ENCODE results near the gene FAM114A2.
A peak's percentile ranks its signal among the peaks of the same experiment; 100 is the strongest.
"Not testable (repeated sequence)": the region's sequence is repeated elsewhere in the genome, so short reads cannot be mapped to it uniquely, and the experiment has no call there.

FAM114A2 gene

DNA sequence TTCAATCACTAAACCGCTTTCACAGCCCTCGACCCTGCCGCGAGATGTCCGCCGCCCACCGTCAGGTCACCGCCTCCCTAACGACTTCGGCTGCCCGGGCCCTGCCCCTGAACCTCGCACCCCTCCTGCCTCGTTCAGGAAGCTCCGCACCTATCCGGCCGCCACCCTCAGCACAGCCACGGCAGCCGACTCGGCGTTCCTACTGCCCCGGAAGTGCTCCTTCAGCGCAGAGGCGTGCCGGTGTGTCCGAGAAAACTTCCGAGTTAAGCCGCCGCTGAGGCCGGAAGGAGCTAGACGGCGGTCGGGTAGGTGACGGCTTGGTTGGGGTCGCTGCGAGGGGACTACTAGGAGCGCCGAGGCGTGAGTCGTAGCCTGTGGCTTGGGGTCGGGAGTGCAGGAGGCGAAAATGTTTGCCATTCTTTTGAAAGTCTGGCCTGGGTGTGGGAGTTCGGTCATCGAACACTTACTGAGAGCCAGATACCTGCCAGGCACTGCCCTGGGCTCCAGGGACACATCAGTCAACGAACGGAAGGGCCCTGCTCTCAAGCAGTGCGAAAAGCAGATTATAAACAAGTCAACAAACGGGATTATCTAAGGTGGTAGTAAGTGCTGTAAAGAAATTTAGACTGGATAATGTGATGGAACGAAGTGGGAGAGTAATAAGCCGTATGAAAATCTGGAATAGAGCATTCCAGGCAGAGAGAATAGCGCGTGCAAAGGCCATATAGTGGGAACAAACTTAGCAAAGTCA is at the start of gene FAM114A2, which contains the start of gene MFAP3:
Gene FAM114A2, minus strand, starts transcription at position 204 of the 751 bp plus-strand sequence. CDS start 3,957 bp downstream, outside the sequence.
Gene MFAP3, plus strand, starts transcription at position 261 of the 751 bp plus-strand sequence. CDS start 10,756 bp downstream, outside the sequence.
- DNase-seq = peak; percentile 77

- DNase-seq = no peak
Measured at GRCh38 chr5:154087260-154087659, 48.5 kb upstream of the FAM114A2 start.

GRCh38 chr5:154086641-154087040 is 47.9 kb upstream of the FAM114A2 start:
- no peak for DNase-seq

- no peak for DNase-seq
Measured at GRCh38 chr5:154086146-154086545, 47.4 kb upstream of the FAM114A2 start.

DNA sequence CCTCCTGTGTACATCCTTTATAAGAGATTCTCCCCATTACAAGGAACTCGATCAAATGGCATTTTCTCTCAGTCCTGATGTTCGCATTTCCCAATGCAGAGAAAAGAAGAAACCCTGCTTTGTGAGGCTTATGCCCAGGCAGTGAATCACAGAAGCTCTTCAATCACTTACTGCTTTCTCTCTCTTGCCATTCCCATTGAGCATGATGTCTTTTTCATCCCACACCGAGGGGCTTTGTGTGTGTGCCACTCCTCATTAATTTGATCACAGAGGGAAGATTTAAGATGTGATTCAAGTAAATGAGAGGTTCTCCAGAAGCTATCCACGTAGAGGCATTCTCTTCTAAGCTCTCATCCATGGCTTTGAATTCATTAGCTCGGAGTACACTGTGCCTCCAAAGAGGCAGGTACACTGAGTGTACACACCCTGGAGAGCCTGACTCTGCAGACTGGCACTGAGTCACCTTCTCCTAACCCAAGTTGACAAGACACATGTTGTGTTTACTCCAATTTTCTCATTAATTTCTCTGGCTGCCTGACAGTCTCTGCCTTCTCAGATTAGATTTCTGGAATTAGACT is 45.4 kb upstream of the FAM114A2 start:
- DNase-seq = no peak

- DNase-seq = no peak
Measured at GRCh38 chr5:154081246-154081645, 42.5 kb upstream of the FAM114A2 start.

DNA sequence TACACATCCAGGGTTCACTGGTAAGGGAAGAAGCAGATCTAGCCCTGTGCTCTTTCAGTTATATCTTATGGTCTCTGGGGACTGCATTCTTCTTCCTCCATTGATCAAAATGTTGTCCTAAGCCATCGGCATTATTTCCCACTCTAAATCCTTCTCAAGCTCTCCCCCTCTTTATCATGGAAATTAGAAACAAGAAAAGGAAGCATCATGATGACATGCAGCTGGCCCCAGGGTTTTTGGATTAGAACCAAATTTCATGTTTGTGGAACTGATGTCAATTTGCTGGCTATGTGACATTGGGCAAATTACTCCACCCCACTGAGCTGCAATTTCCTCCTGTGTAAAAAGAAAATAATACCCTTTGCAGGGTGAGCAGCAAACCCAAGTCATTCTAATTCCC is 39.6 kb upstream of the FAM114A2 start:
- no peak for DNase-seq

DNA sequence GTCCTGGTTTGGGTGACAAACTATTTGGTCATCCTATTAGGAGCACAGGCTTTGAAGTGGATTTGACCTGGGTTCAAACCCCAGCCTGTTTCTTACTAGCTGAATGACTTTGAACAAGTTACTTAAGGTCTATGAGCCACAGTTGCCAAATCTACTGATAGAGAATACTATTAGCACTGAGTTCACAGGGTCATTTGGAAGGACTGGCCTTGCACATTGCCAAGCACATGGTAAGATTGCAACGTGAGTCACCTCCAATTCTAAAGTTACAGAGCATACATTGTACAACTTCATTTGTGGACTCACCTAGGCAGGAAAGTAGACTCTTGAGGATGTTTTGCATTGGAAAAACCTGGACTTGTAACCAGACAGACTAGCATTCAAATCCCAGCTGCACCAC is 39.0 kb upstream of the FAM114A2 start:
- no peak for DNase-seq

GRCh38 chr5:154076240-154076922 is 37.7 kb upstream of the FAM114A2 start:
- no peak for DNase-seq

- DNase-seq = peak; percentile 72
Measured at GRCh38 chr5:154072414-154073171, 33.9 kb upstream of the FAM114A2 start.

GRCh38 chr5:154071799-154072413 is 33.2 kb upstream of the FAM114A2 start:
- DNase-seq = no peak

GRCh38 chr5:154069854-154070253 is 31.1 kb upstream of the FAM114A2 start:
- DNase-seq = not testable (repeated sequence)

GRCh38 chr5:154065971-154066370 is 27.3 kb upstream of the FAM114A2 start:
- no peak for DNase-seq

DNA sequence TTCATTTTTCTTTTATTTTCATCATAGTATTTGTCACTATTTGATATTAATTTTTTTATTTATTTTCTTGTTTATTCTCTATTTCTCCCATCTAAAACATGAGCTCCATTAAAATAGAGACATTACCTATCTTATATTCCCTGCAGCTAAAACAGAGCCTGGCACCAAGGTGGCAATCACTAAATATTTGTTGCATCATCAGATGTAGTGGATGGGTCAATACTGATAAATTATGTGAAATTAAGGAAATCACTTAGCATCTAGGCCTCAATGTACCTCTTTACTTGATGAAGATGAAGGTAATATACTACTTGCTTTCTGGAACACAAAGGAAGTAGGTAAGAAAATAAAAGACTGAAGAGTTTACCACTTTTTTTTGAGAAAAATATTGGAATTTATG is 24.7 kb upstream of the FAM114A2 start:
- DNase-seq = no peak

DNA sequence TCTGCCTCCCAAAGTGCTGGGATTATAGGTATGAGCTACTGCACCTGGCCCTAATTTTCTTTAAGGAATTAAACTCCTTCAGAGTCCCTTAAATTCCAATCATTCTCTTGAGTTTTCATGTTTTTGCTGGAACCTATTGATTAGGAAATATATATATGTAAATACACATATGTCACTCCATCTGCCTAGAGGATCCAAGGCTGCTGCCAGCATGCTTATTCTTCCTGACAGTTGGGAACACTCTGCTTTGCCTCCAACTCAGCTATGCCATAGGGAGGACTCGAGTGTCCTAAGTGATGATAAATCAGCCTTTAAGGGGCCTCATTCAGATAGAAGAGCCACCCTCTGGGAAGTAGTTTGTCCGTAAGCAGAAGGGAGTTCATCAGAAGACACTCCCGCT is 21.9 kb upstream of the FAM114A2 start:
- no peak for DNase-seq

DNA sequence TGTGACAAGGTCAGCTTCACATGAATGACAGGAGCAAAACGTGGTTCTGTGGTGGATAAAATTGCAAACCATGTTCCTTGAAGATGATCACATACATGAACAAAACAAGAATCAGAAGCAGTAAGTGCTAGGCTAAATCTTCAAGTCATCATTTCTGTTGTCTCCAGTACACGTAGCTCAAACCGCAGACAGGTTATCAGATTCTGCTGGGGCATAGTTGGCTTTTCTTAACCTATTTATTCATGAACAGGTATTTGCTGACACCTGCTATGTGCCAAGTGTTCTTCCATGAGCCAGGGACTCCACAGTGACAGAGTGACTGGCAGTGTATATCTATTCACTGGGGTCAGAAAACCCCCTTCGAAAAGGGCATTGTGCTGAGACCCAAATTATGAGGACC is 20.9 kb upstream of the FAM114A2 start:
- no peak for DNase-seq

GRCh38 chr5:154059039-154059430 is 20.3 kb upstream of the FAM114A2 start:
- no peak for DNase-seq

- no peak for DNase-seq
Measured at GRCh38 chr5:154058055-154059038, 19.6 kb upstream of the FAM114A2 start.

DNA sequence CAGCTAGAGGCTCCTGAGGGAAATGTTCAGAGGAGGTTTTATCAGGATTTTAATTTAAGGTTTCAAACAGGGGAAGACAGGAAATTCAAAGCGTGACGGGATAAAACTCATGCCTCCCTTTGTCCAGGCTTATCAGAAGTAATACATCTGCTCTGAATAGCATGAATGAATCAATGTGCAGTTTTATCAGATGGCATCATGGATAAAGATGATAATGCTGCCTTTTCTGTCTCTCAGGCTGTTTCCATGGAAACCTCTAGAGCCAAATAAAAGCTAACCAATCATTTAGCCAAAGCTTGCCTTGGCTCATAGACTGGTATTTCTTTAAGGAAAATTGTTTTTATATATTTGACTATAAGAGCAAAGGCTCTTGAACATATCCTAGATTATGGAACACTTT is 16.5 kb upstream of the FAM114A2 start:
- DNase-seq = no peak

GRCh38 chr5:154053468-154053867 is 14.8 kb upstream of the FAM114A2 start:
- DNase-seq = no peak

GRCh38 chr5:154049636-154050035 is 10.9 kb upstream of the FAM114A2 start:
- DNase-seq = no peak

All from activated CD4-positive, alpha-beta T cell treated with anti-CD3 and anti-CD28 coated beads for 1 hour (primary cell).